ENCODE measurements around the gene UACA. TPM values are rescaled to one million over a fixed set of nuclear protein-coding genes. Genes with fewer than 3 reads are reported as not detected.
A peak's percentile ranks its signal among the peaks of the same experiment; 100 is the strongest.

Gene UACA
- total and polyA plus RNA-seq, 9 of the 15 experiments (the other 6 are each of a cell fraction or from before 2014, with no cell fraction given): 0.06 to 0.33 (median 0.15) TPM; not detected in 5

DNA sequence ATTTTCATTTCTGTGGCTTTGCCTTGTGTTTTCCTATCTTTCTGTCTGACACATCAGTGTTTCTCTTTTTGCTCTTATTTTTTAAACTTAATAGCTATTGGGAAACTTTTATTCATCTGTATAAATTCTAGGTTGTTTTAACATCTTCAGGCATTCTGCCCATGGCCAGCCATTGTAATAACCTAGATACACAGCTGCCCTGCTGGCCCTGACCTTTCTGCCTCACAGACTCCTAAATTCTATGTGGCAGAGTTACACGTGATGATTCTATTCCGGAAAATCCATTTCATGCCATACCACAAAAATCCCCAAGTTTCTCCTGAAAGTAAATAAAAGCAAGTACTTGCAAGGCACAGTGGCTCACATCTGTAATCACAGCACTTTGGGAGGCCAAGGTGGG, 150.1 kb downstream of the UACA start:
- Histone ChIP-seq H3K36me3 (ENCODE audit: control insufficient read depth, insufficient read depth, low read length) (no peaks in the 10 kb centered on the region), H3K4me2 (ENCODE audit: insufficient read depth, low read length) (no peak overlapping the region), H3K9me1 (ENCODE audit: control insufficient read depth, insufficient read depth, low read length) (no peaks in the 10 kb centered on the region), H4K20me1 (replicated peaks; ENCODE audit: control insufficient read depth, insufficient read depth, low read length) (no peaks in the 10 kb centered on the region), H3K27me3 (ENCODE audit: control insufficient read depth in 2 of 2, insufficient read depth in 2 of 2, low read length in 2 of 2) (no peaks in the 10 kb centered on the region; a peak in 1 of 5 replicates), H3K9ac (ENCODE audit: insufficient read depth in 1 of 2, low read depth in 2 of 2, low read length in 2 of 2) (no peak overlapping the region), H3K9me3 (replicated peaks; ENCODE audit: control insufficient read depth, insufficient read depth, low read depth, low read length) (no peaks in the 10 kb centered on the region), H2AFZ (ENCODE audit: low read depth, low read length) (no peak overlapping the region), H3K4me1 (replicated peaks in 1 of 2; ENCODE audit: control insufficient read depth in 2 of 2, insufficient read depth in 2 of 2, low read length in 2 of 2) (no peaks in the 10 kb centered on the region), H3K27ac (ENCODE audit: extremely low read depth, low read depth, low read length) (no peak overlapping the region), H3K4me3 (no peak overlapping the region), H3K79me2 (ENCODE audit: control insufficient read depth, insufficient read depth, low read length) (no peaks in the 10 kb centered on the region)
- no TSS peak for BruUV-seq (replicated peaks)
- ATAC-seq: no peak
- CTCF ChIA-PET (ENCODE audit: low intra/inter-chr PET ratio): no interaction called here
- no peak for FAIRE-seq
- no peak for DNase-seq (ENCODE audit: extremely low read depth in 1 of 4, low spot score in 3 of 4)
- intact Hi-C loops (cut with micrococcal nuclease) (no loop called here), in situ Hi-C loops (cut with MboI) (no loop called here)
- TF ChIP-seq CC2D1A (IDR thresholded peaks at IDR 0.05) (no peak), SP1 (CRISPR knock-in tag; IDR thresholded peaks at IDR 0.05) (no peak), TEAD1 (CRISPR knock-in tag; IDR thresholded peaks at IDR 0.05) (no peak), RB1 (IDR thresholded peaks at IDR 0.05; ENCODE audit: low read depth) (no peak), ZNF253 (CRISPR knock-in tag; conservative IDR thresholded peaks at IDR 0.05) (no peak)
- POLR2A ChIA-PET: no interaction called here
- 4% methylated on average over 2 of the region's 2 CpGs for WGBS (ENCODE audit: insufficient coverage, low coverage, missing lambda C conversion rate)

GRCh38 chr15:70611286-70611685, 152.1 kb downstream of the UACA start:
- in situ Hi-C loops (cut with MboI): no loop called here
- intact Hi-C loops (cut with micrococcal nuclease): no loop called here

More at GRCh38 chr15:70611286-70611685, 152.1 kb downstream of the UACA start:
- Histone ChIP-seq H3K4me1 (replicated peaks in 1 of 2; ENCODE audit: control insufficient read depth in 2 of 2, insufficient read depth in 2 of 2, low read length in 2 of 2) (no peaks in the 10 kb centered on the region), H3K9me3 (replicated peaks; ENCODE audit: control insufficient read depth, insufficient read depth, low read depth, low read length) (no peaks in the 10 kb centered on the region), H3K9me1 (ENCODE audit: control insufficient read depth, insufficient read depth, low read length) (no peaks in the 10 kb centered on the region), H3K4me3 (no peak overlapping the region), H3K36me3 (ENCODE audit: control insufficient read depth, insufficient read depth, low read length) (no peaks in the 10 kb centered on the region), H3K27ac (ENCODE audit: extremely low read depth, low read depth, low read length) (no peak overlapping the region), H3K9ac (ENCODE audit: insufficient read depth in 1 of 2, low read depth in 2 of 2, low read length in 2 of 2) (no peak overlapping the region), H3K79me2 (ENCODE audit: control insufficient read depth, insufficient read depth, low read length) (no peaks in the 10 kb centered on the region), H4K20me1 (replicated peaks; ENCODE audit: control insufficient read depth, insufficient read depth, low read length) (no peaks in the 10 kb centered on the region), H2AFZ (ENCODE audit: low read depth, low read length) (no peak overlapping the region), H3K27me3 (ENCODE audit: control insufficient read depth in 2 of 2, insufficient read depth in 2 of 2, low read length in 2 of 2) (peaks cover 0 to 8% of the 10 kb centered on the region in 2 experiments; a peak in 2 of 5 replicates), H3K4me2 (ENCODE audit: insufficient read depth, low read length) (no peak overlapping the region)
- 0% methylated on average over 4 of the region's 4 CpGs for WGBS (ENCODE audit: insufficient coverage, low coverage, missing lambda C conversion rate)
- BruUV-seq (replicated peaks): no TSS peak
- no peak for DNase-seq (ENCODE audit: extremely low read depth in 1 of 4, low spot score in 3 of 4)
- ChIA-PET CTCF (ENCODE audit: low intra/inter-chr PET ratio) (no interaction called here), POLR2A (interaction anchor here (0.8 kb wide), 1 partner anchor 18 kb away, joined by 3 read pairs; no protein-coding TSS in a partner anchor)
- FAIRE-seq: no peak
- TF ChIP-seq CBFA2T2 (conservative IDR thresholded peaks at IDR 0.05) (no peak), AFF1 (IDR thresholded peaks at IDR 0.05; ENCODE audit: low read depth in 1 of 2, partially characterized antibody in 2 of 2) (peak in 1 of 2 experiments; percentile 50)
- no peak for ATAC-seq

Data from K562 (cell line).